ENCODE results near the gene BCL11B.
"Not testable (repeated sequence)": the region's sequence is repeated elsewhere in the genome, so short reads cannot be mapped to it uniquely, and the experiment has no call there.

DNA sequence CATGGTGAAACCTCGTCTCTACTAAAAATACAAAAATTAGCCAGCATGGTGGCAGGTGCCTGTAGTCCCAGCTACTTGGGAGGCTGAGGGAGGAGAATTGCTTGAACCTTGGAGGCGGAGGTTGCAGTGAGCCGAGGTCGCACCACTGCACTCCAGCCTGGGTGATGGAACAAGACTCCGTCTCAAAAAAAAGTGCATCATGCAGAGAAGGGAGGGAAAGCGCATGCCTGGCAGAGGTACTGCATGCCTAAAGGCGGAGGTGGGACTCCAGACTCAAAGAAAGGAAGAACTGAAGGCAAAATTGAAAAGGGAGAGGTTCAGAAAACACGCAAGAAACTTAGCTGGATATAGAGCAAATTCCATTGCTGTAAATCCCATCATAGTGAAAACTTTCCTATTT lies 85.7 kb downstream of the BCL11B start:
- TF ChIP-seq, protein P1, sequence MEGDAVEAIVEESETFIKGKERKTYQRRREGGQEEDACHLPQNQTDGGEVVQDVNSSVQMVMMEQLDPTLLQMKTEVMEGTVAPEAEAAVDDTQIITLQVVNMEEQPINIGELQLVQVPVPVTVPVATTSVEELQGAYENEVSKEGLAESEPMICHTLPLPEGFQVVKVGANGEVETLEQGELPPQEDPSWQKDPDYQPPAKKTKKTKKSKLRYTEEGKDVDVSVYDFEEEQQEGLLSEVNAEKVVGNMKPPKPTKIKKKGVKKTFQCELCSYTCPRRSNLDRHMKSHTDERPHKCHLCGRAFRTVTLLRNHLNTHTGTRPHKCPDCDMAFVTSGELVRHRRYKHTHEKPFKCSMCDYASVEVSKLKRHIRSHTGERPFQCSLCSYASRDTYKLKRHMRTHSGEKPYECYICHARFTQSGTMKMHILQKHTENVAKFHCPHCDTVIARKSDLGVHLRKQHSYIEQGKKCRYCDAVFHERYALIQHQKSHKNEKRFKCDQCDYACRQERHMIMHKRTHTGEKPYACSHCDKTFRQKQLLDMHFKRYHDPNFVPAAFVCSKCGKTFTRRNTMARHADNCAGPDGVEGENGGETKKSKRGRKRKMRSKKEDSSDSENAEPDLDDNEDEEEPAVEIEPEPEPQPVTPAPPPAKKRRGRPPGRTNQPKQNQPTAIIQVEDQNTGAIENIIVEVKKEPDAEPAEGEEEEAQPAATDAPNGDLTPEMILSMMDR (IDR thresholded peaks at IDR 0.05) = not testable (repeated sequence)
- TF ChIP-seq EZH2 (IDR thresholded peaks at IDR 0.05) = not testable (repeated sequence)

Measured in neural progenitor cell (in vitro differentiated cells).